MM.1S (cell line): ENCODE data around the gene NDOR1.

Experiments used
- DNase-seq: peaks from one replicate; pipeline ENCODE4 v3.0.0-alpha.2; 2015
- H2AFZ ChIP-seq: fragments of 300-600 bp; sonication (generic); 2 replicates; pipeline ENCODE4 v1.6.0; 2016; ENCODE audit warnings: antibody characterized with exemption, low read length
- H3F3A ChIP-seq: fragments of 300-600 bp; sonication (generic); 2 replicates; pipeline ENCODE4 v1.6.1; 2016; ENCODE audit warnings: mild to moderate bottlenecking, antibody characterized with exemption, low read length, moderate library complexity, mixed read lengths; ENCODE audit not compliant: insufficient read depth
- H3K27ac ChIP-seq: fragments of 300-600 bp; sonication (generic); 2 replicates; pipeline ENCODE4 v1.5.1; 2016; ENCODE audit warnings: mild to moderate bottlenecking, low read length
- H3K27me3 ChIP-seq: fragments of 300-600 bp; sonication (generic); replicated peaks from 2 replicates; pipeline ENCODE4 v1.6.0; 2016; ENCODE audit warnings: low read length; ENCODE audit not compliant: insufficient read depth
- H3K36me3 ChIP-seq: fragments of 300-600 bp; sonication (generic); replicated peaks from 2 replicates; pipeline ENCODE4 v1.6.1; 2016; ENCODE audit warnings: mild to moderate bottlenecking, low read length, mixed read lengths; ENCODE audit not compliant: insufficient read depth
- H3K4me1 ChIP-seq: fragments of 300-600 bp; sonication (generic); 2 replicates; pipeline ENCODE4 v1.6.1; 2016; ENCODE audit warnings: low read length, mixed read lengths
- H3K4me2 ChIP-seq: fragments of 300-600 bp; sonication (generic); 2 replicates; pipeline ENCODE4 v1.6.0; 2016; ENCODE audit warnings: low read depth, low read length
- H3K4me3 ChIP-seq: fragments of 300-600 bp; sonication (generic); 2 replicates; pipeline ENCODE4 v1.5.1; 2016; ENCODE audit warnings: low read length, mixed read lengths
- H3K79me2 ChIP-seq: fragments of 300-600 bp; sonication (generic); 2 replicates; pipeline ENCODE4 v1.6.1; 2016; ENCODE audit warnings: mixed run types, low read length, mixed read lengths
- H3K9ac ChIP-seq: fragments of 300-600 bp; sonication (generic); 2 replicates; pipeline ENCODE4 v1.6.1; 2016; ENCODE audit warnings: low read length, mixed read lengths
- H3K9me2 ChIP-seq: fragments of 300-600 bp; sonication (generic); replicated peaks from 2 replicates; pipeline ENCODE4 v1.6.1; 2016; ENCODE audit warnings: mild to moderate bottlenecking, low read length, mixed read lengths; ENCODE audit not compliant: insufficient read depth
- H3K9me3 ChIP-seq: fragments of 300-600 bp; sonication (generic); replicated peaks from 2 replicates; pipeline ENCODE4 v1.6.1; 2016; ENCODE audit warnings: mild to moderate bottlenecking, low read length, mixed read lengths; ENCODE audit not compliant: insufficient read depth
- H4K20me1 ChIP-seq: fragments of 300-600 bp; sonication (generic); 2 replicates; pipeline ENCODE4 v1.6.1; 2016; ENCODE audit warnings: mild to moderate bottlenecking, low read length, moderate library complexity, mixed read lengths; ENCODE audit not compliant: insufficient read depth
- EZH2 ChIP-seq: fragments of 300-600 bp; sonication (generic); optimal IDR thresholded peaks from 2 replicates; pipeline ENCODE3; 2017; ENCODE audit warnings: low read depth, mild to moderate bottlenecking, antibody characterized with exemption, low read length, mixed read lengths
- EZH2phosphoT487 ChIP-seq: fragments of 300-600 bp; sonication (generic); IDR thresholded peaks from 2 replicates; pipeline ENCODE4 v1.6.1; 2018; ENCODE audit warnings: antibody characterized with exemption, low read length
- TF ChIP-seq, protein P1 (sequence below): fragments of 300-600 bp; sonication (generic); IDR thresholded peaks from 2 replicates; pipeline ENCODE4 v1.5.1; 2016; ENCODE audit warnings: antibody characterized with exemption, low read length, mixed read lengths

NDOR1 gene

GRCh38 chr9:137205126-137206069 is at the start of gene NDOR1, which contains the start of gene TMEM203:
NDOR1 (plus strand) TSS chr9:137205700; CDS start chr9:137205778, 78 bp downstream.
TMEM203 (minus strand) TSS chr9:137205648; CDS start chr9:137205414, 234 bp downstream.
- Histone ChIP-seq H3K9ac (peak within 1 kb of the TSS; percentile 95), H3K9me3 (no peaks in the 10 kb centered on the region), H3K4me1 (peaks cover 24% of the 10 kb centered on the region), H3K9me2 (no peaks in the 10 kb centered on the region), H3K27ac (peak within 1 kb of the TSS; percentile 24; the same call in 1 of the 2 replicates), H3K27me3 (no peaks in the 10 kb centered on the region), H3K4me3 (peak within 1 kb of the TSS; percentile 90), H3K36me3 (no peaks in the 10 kb centered on the region), H2AFZ (peak within 1 kb of the TSS; percentile 57), H4K20me1 (no peaks in the 10 kb centered on the region), H3K79me2 (peaks cover 48% of the 10 kb centered on the region), H3F3A (peaks cover 14% of the 10 kb centered on the region; the same call in 1 of the 2 replicates), H3K4me2 (peak within 1 kb of the TSS; percentile 98)
- TF ChIP-seq EZH2phosphoT487 (no peak), EZH2 (no peak)
- TF ChIP-seq, protein P1, sequence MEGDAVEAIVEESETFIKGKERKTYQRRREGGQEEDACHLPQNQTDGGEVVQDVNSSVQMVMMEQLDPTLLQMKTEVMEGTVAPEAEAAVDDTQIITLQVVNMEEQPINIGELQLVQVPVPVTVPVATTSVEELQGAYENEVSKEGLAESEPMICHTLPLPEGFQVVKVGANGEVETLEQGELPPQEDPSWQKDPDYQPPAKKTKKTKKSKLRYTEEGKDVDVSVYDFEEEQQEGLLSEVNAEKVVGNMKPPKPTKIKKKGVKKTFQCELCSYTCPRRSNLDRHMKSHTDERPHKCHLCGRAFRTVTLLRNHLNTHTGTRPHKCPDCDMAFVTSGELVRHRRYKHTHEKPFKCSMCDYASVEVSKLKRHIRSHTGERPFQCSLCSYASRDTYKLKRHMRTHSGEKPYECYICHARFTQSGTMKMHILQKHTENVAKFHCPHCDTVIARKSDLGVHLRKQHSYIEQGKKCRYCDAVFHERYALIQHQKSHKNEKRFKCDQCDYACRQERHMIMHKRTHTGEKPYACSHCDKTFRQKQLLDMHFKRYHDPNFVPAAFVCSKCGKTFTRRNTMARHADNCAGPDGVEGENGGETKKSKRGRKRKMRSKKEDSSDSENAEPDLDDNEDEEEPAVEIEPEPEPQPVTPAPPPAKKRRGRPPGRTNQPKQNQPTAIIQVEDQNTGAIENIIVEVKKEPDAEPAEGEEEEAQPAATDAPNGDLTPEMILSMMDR, result no peak
- peak; percentile 89 for DNase-seq

GRCh38 chr9:137156567-137157375 is 48.7 kb upstream of the NDOR1 start:
- peak overlapping the region; percentile 60; the same call in 1 of the 2 replicates for H3K4me2 ChIP-seq
- no peaks in the 10 kb centered on the region for H3K36me3 ChIP-seq
- no peaks in the 10 kb centered on the region for H3K9me2 ChIP-seq
- H3K4me3 ChIP-seq, result peak overlapping the region; percentile 36; the same call in 1 of the 2 replicates
- H3K79me2 ChIP-seq, result no peaks in the 10 kb centered on the region
- H3K9ac ChIP-seq, result no peak overlapping the region
- peak overlapping the region; percentile 48; the same call in 1 of the 2 replicates for H2AFZ ChIP-seq
- H3K9me3 ChIP-seq, result no peaks in the 10 kb centered on the region
- H3F3A ChIP-seq, result 0 out of 2 replicates have a peak, but pooled peaks cover 4% of the 10 kb centered on the region
- DNase-seq, result peak; percentile 17
- H3K27ac ChIP-seq, result no peak overlapping the region
- H4K20me1 ChIP-seq, result no peaks in the 10 kb centered on the region
- TF ChIP-seq, protein P1, result no peak
- TF ChIP-seq EZH2phosphoT487 (no peak), EZH2 (no peak)
- H3K27me3 ChIP-seq, result peaks cover 44% of the 10 kb centered on the region
- H3K4me1 ChIP-seq, result peaks cover 23% of the 10 kb centered on the region

DNA sequence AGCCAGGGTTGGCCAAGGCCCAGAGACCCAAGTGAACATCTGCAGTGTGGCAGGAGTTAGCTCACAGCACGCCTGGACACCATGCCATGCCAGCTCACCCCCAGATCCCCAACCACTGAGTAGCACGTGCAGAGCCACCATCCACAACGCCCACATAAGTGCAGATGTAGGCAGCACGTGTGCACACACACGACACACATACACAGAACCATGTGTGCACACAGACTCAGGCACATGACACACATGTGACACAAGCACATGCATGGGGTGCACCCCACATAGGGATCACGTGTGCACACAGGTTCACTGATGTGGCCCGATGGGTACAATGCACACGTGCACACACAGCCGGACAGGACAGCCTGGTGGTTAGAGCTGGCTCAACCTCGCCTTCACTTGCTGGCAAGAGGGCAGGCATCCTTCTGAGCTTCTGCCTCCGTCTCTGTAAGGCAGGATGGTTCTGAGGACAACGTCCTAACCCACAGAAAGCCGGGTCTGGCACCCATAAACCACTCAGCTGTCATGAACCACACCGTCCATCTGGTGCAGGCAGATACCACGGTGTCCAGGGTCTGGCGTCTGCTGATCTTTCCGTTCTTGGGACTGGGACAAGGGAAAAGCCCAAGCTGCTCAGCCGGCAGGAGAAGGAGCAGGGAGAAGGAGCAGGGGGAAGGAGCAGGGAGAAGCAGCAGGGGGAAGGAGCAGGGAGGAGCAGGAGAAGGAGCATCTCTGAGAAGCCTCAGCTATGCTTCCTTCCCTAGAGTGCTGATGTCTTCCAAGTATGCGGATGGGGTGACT is 47.7 kb upstream of the NDOR1 start:
- Histone ChIP-seq H3K4me2 (no peak overlapping the region), H3K27me3 (peaks cover 49% of the 10 kb centered on the region), H3K9me2 (no peaks in the 10 kb centered on the region), H4K20me1 (no peaks in the 10 kb centered on the region), H3F3A (no peaks in the 10 kb centered on the region), H2AFZ (no peak overlapping the region), H3K9ac (no peak overlapping the region), H3K9me3 (no peaks in the 10 kb centered on the region), H3K79me2 (no peaks in the 10 kb centered on the region), H3K36me3 (no peaks in the 10 kb centered on the region), H3K4me1 (peaks cover 23% of the 10 kb centered on the region), H3K27ac (no peak overlapping the region), H3K4me3 (no peak overlapping the region)
- DNase-seq, result peak; percentile 3
- TF ChIP-seq, protein P1, result no peak
- no peak for TF ChIP-seq EZH2phosphoT487
- no peak for TF ChIP-seq EZH2
